HEK293 (cell line): ENCODE results near the gene PRKCE.

Source experiments
- CTCF ChIA-PET: fragments of 350-600 bp; formaldehyde crosslinking; extraction: SDS; loops from one replicate; lab custom pipeline; 2021; ENCODE audit warnings: antibody characterized with exemption; lab: Yijun Ruan, JAX
- POLR2A ChIA-PET: fragments of 300-600 bp; formaldehyde crosslinking; extraction: SDS; loops from one replicate; lab custom pipeline; 2020; ENCODE audit warnings: antibody characterized with exemption, inconsistent platforms; lab: Yijun Ruan, JAX
- H3K27ac ChIP-seq: fragments of 200-500 bp; sonication (Bioruptor generic); 2 replicates; pipeline ENCODE4 v1.5.1; 2014; ENCODE audit warnings: low read depth, low read length, control low read depth, inconsistent platforms; ENCODE audit errors: extremely low read depth
- H3K36me3 ChIP-seq, 2 experiments: fragments of 200-500 bp in 1 of 2; sonication (Bioruptor generic) in 1 of 2; 1 replicate in 1 of 2; 2 replicates in 1 of 2; pipeline ENCODE4 v1.5.1; 2014 to 2017; ENCODE audit warnings: inconsistent platforms in 2 of 2, low read length in 2 of 2; ENCODE audit not compliant: control insufficient read depth in 2 of 2, insufficient read depth in 1 of 2
- H3K4me1 ChIP-seq: fragments of 200-500 bp; sonication (Bioruptor generic); 2 replicates; pipeline ENCODE4 v1.5.1; 2014; ENCODE audit warnings: mild to moderate bottlenecking, low read length, inconsistent platforms; ENCODE audit not compliant: control insufficient read depth, insufficient read depth
- H3K4me3 ChIP-seq: 2 replicates; pipeline ENCODE4 v1.5.1; 2011; ENCODE audit warnings: low read depth, mild to moderate bottlenecking, control low read depth, low read length, moderate library complexity
- H3K9me3 ChIP-seq: fragments of 200-500 bp; sonication (Bioruptor generic); 2 replicates; pipeline ENCODE4 v1.5.1; 2014; ENCODE audit warnings: low read depth, low read length, inconsistent platforms; ENCODE audit not compliant: control insufficient read depth, insufficient read depth
- BCL11A ChIP-seq: fragments of 450-650 bp; formaldehyde crosslinking; IDR thresholded peaks from 2 replicates; pipeline ENCODE4 v1.5.1; 2016; ENCODE audit warnings: low read depth, missing biosample characterization, missing genetic modification characterization
- BCL11B ChIP-seq: fragments of 450-650 bp; formaldehyde crosslinking; IDR thresholded peaks from 2 replicates; pipeline ENCODE4 v1.5.1; 2016; ENCODE audit warnings: low read depth, missing biosample characterization, missing genetic modification characterization
- KLF16 ChIP-seq: fragments of 450-650 bp; formaldehyde crosslinking; IDR thresholded peaks from 2 replicates; pipeline ENCODE4 v1.5.1; 2017; ENCODE audit warnings: missing biosample characterization, missing genetic modification characterization
- KLF7 ChIP-seq: fragments of 450-650 bp; formaldehyde crosslinking; IDR thresholded peaks from 2 replicates; pipeline ENCODE4 v1.5.1; 2016; ENCODE audit warnings: missing biosample characterization, missing genetic modification characterization, borderline replicate concordance
- MYNN ChIP-seq: fragments of 450-650 bp; formaldehyde crosslinking; IDR thresholded peaks from 2 replicates; pipeline ENCODE4 v1.5.1; 2016; ENCODE audit warnings: missing biosample characterization, missing genetic modification characterization, borderline replicate concordance
- PRDM10 ChIP-seq: fragments of 450-650 bp; formaldehyde crosslinking; IDR thresholded peaks from 2 replicates; pipeline ENCODE4 v1.5.1; 2016; ENCODE audit warnings: missing biosample characterization, missing genetic modification characterization
- REPIN1 ChIP-seq: fragments of 450-650 bp; formaldehyde crosslinking; IDR thresholded peaks from 2 replicates; pipeline ENCODE4 v1.5.1; 2017; ENCODE audit warnings: missing biosample characterization, missing genetic modification characterization, low read depth
- SCRT2 ChIP-seq: fragments of 450-650 bp; formaldehyde crosslinking; IDR thresholded peaks from 2 replicates; pipeline ENCODE4 v1.5.1; 2016; ENCODE audit warnings: missing biosample characterization, missing genetic modification characterization
- WT1 ChIP-seq: fragments of 450-650 bp; formaldehyde crosslinking; IDR thresholded peaks from 2 replicates; pipeline ENCODE4 v1.5.1; 2016; ENCODE audit warnings: missing biosample characterization, missing genetic modification characterization
- ZBTB1 ChIP-seq: fragments of 450-650 bp; formaldehyde crosslinking; IDR thresholded peaks from 2 replicates; pipeline ENCODE4 v1.5.1; 2016; ENCODE audit warnings: missing biosample characterization, missing genetic modification characterization
- ZEB2 ChIP-seq: fragments of 450-650 bp; formaldehyde crosslinking; IDR thresholded peaks from 2 replicates; pipeline ENCODE4 v1.5.1; 2016; ENCODE audit warnings: missing biosample characterization, missing genetic modification characterization
- ZFP3 ChIP-seq: fragments of 450-650 bp; formaldehyde crosslinking; IDR thresholded peaks from 2 replicates; pipeline ENCODE4 v1.5.1; 2016; ENCODE audit warnings: low read depth, missing biosample characterization, missing genetic modification characterization
- ZFP41 ChIP-seq: fragments of 450-650 bp; formaldehyde crosslinking; IDR thresholded peaks from 2 replicates; pipeline ENCODE4 v1.5.1; 2016; ENCODE audit warnings: missing biosample characterization, missing genetic modification characterization, borderline replicate concordance
- ZNF146 ChIP-seq: fragments of 450-650 bp; formaldehyde crosslinking; IDR thresholded peaks from 2 replicates; pipeline ENCODE4 v1.5.1; 2016; ENCODE audit warnings: missing biosample characterization, missing genetic modification characterization
- ZNF157 ChIP-seq: fragments of 450-650 bp; formaldehyde crosslinking; IDR thresholded peaks from 2 replicates; pipeline ENCODE4 v1.5.1; 2016; ENCODE audit warnings: missing biosample characterization, missing genetic modification characterization
- ZNF223 ChIP-seq: fragments of 450-650 bp; formaldehyde crosslinking; IDR thresholded peaks from 2 replicates; pipeline ENCODE4 v1.5.1; 2016; ENCODE audit warnings: missing biosample characterization, missing genetic modification characterization
- ZNF416 ChIP-seq: fragments of 450-650 bp; formaldehyde crosslinking; IDR thresholded peaks from 2 replicates; pipeline ENCODE4 v1.5.1; 2016; ENCODE audit warnings: missing biosample characterization, missing genetic modification characterization
- ZNF473 ChIP-seq: fragments of 450-650 bp; formaldehyde crosslinking; IDR thresholded peaks from 2 replicates; pipeline ENCODE4 v1.5.1; 2017; ENCODE audit warnings: missing biosample characterization, missing genetic modification characterization
- ZNF513 ChIP-seq: fragments of 450-650 bp; IDR thresholded peaks from 2 replicates; pipeline ENCODE4 v1.5.1; 2018; ENCODE audit warnings: missing biosample characterization, missing genetic modification characterization
- ZNF530 ChIP-seq: fragments of 450-650 bp; formaldehyde crosslinking; IDR thresholded peaks from 2 replicates; pipeline ENCODE4 v1.5.1; 2016; ENCODE audit warnings: low read depth, missing biosample characterization, missing genetic modification characterization
- ZNF621 ChIP-seq: fragments of 450-650 bp; formaldehyde crosslinking; IDR thresholded peaks from 2 replicates; pipeline ENCODE4 v1.5.1; 2017; ENCODE audit warnings: missing biosample characterization, missing genetic modification characterization
- ZNF654 ChIP-seq: fragments of 450-650 bp; formaldehyde crosslinking; IDR thresholded peaks from 2 replicates; pipeline ENCODE4 v1.5.1; 2016; ENCODE audit warnings: low read depth, missing biosample characterization, missing genetic modification characterization
- ZNF660 ChIP-seq: fragments of 450-650 bp; IDR thresholded peaks from 2 replicates; pipeline ENCODE4 v1.5.1; 2018; ENCODE audit warnings: missing biosample characterization, mild to moderate bottlenecking, missing genetic modification characterization
- ZNF707 ChIP-seq: fragments of 450-650 bp; formaldehyde crosslinking; IDR thresholded peaks from 2 replicates; pipeline ENCODE4 v1.5.1; 2016; ENCODE audit warnings: missing biosample characterization, missing genetic modification characterization
- ZNF747 ChIP-seq: fragments of 450-650 bp; formaldehyde crosslinking; IDR thresholded peaks from 2 replicates; pipeline ENCODE4 v1.5.1; 2016; ENCODE audit warnings: missing biosample characterization, missing genetic modification characterization
- ZNF837 ChIP-seq: fragments of 450-650 bp; formaldehyde crosslinking; IDR thresholded peaks from 2 replicates; pipeline ENCODE4 v1.5.1; 2016; ENCODE audit warnings: missing biosample characterization, missing genetic modification characterization
- ZSCAN23 ChIP-seq: fragments of 450-650 bp; formaldehyde crosslinking; IDR thresholded peaks from 2 replicates; pipeline ENCODE4 v1.5.1; 2016; ENCODE audit warnings: missing biosample characterization, missing genetic modification characterization
- TF ChIP-seq, protein P1 (sequence below): fragments of 450-650 bp; formaldehyde crosslinking; IDR thresholded peaks from 2 replicates; pipeline ENCODE4 v1.5.1; 2016; ENCODE audit warnings: missing biosample characterization, missing genetic modification characterization
- TF ChIP-seq, protein P2 (sequence below): fragments of 450-650 bp; formaldehyde crosslinking; IDR thresholded peaks from 2 replicates; pipeline ENCODE4 v1.5.1; 2016; ENCODE audit warnings: missing biosample characterization, missing genetic modification characterization

Gene PRKCE

GRCh38 chr2:46066116-46066515, 414.6 kb downstream of the PRKCE start:
- Histone ChIP-seq H3K4me3 (no peak overlapping the region), H3K9me3 (no peaks in the 10 kb centered on the region), H3K27ac (no peak overlapping the region), H3K4me1 (no peaks in the 10 kb centered on the region), H3K36me3 (no peaks in the 10 kb centered on the region)
- CTCF ChIA-PET: interaction anchor here (0.7 to 1.2 kb wide), 2 partner anchors 8 to 15 kb away, joined by 3 read pairs; no protein-coding TSS in a partner anchor
- POLR2A ChIA-PET: no interaction called here
- TF ChIP-seq ZNF660 (tag by site-specific recombination): no peak
- TF ChIP-seq KLF7 (tag by site-specific recombination): no peak
- TF ChIP-seq KLF16 (tag by site-specific recombination): no peak
- no peak for TF ChIP-seq ZEB2 (tag by site-specific recombination)
- TF ChIP-seq, protein P1, sequence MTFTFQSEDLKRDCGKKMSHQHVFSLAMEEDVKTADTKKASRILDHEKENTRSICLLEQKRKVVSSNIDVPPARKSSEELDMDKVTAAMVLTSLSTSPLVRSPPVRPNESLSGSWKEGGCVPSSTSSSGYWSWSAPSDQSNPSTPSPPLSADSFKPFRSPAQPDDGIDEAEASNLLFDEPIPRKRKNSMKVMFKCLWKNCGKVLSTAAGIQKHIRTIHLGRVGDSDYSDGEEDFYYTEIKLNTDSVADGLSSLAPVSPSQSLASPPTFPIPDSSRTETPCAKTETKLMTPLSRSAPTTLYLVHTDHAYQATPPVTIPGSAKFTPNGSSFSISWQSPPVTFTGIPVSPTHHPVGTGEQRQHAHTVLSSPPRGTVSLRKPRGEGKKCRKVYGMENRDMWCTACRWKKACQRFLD (tag by site-specific recombination): no peak
- no peak for TF ChIP-seq ZFP3 (tag by site-specific recombination)
- TF ChIP-seq ZNF513 (tag by site-specific recombination): no peak
- TF ChIP-seq ZNF654 (tag by site-specific recombination): no peak
- no peak for TF ChIP-seq REPIN1 (tag by site-specific recombination)
- TF ChIP-seq ZNF223: no peak
- no peak for TF ChIP-seq ZBTB1 (tag by site-specific recombination)
- no peak for TF ChIP-seq ZNF157 (tag by site-specific recombination)
- TF ChIP-seq ZNF747 (tag by site-specific recombination): no peak
- TF ChIP-seq, protein P2, sequence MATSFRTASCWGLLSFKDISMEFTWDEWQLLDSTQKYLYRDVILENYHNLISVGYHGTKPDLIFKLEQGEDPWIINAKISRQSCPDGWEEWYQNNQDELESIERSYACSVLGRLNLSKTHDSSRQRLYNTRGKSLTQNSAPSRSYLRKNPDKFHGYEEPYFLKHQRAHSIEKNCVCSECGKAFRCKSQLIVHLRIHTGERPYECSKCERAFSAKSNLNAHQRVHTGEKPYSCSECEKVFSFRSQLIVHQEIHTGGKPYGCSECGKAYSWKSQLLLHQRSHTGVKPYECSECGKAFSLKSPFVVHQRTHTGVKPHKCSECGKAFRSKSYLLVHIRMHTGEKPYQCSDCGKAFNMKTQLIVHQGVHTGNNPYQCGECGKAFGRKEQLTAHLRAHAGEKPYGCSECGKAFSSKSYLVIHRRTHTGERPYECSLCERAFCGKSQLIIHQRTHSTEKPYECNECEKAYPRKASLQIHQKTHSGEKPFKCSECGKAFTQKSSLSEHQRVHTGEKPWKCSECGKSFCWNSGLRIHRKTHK (tag by site-specific recombination): no peak
- TF ChIP-seq BCL11B (tag by site-specific recombination): no peak
- TF ChIP-seq WT1 (tag by site-specific recombination): no peak
- TF ChIP-seq ZNF416: no peak
- no peak for TF ChIP-seq ZNF707 (tag by site-specific recombination)
- TF ChIP-seq ZNF837 (tag by site-specific recombination): no peak

DNA sequence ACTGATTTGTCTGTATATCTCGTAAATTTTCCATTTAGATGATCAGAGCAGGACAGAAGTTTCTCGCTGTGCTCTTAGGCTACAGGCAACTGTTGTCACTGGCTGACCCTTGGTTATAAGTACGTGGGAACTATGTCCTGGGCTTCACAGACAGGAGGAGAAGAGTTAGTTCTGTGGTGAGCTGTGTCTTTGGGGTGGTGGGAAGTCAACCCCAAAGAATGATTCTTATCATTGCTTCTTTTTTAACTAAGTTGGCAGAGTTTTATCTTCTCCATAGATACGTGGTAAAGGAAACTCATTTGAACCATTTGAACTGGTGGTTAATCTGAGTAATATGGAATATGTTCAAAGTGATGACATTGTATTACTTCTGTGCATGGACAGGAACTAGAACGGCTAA, 415.1 kb downstream of the PRKCE start:
- Histone ChIP-seq H3K9me3 (no peaks in the 10 kb centered on the region), H3K27ac (no peak overlapping the region), H3K36me3 (no peaks in the 10 kb centered on the region), H3K4me1 (no peaks in the 10 kb centered on the region), H3K4me3 (no peak overlapping the region)
- CTCF ChIA-PET: no interaction called here
- POLR2A ChIA-PET: no interaction called here
- TF ChIP-seq ZNF473 (tag by site-specific recombination): no peak
- TF ChIP-seq ZFP41 (tag by site-specific recombination): no peak
- TF ChIP-seq BCL11A (tag by site-specific recombination): no peak
- no peak for TF ChIP-seq ZNF146 (tag by site-specific recombination)
- no peak for TF ChIP-seq MYNN (tag by site-specific recombination)
- no peak for TF ChIP-seq SCRT2 (tag by site-specific recombination)
- no peak for TF ChIP-seq ZSCAN23 (tag by site-specific recombination)
- TF ChIP-seq ZNF530 (tag by site-specific recombination): no peak
- no peak for TF ChIP-seq ZNF621 (tag by site-specific recombination)
- no peak for TF ChIP-seq PRDM10 (tag by site-specific recombination)
